Measurements from ENCODE around the gene RNF32. TPM values are rescaled to one million over a fixed set of nuclear protein-coding genes. Genes with fewer than 3 reads are reported as not detected.
A peak's percentile ranks its signal among the peaks of the same experiment; 100 is the strongest.

RNF32 gene
- total and polyA plus RNA-seq, 2 of the 13 experiments (the other 11 are each of a cell fraction or from before 2014, with no cell fraction given), result not detected

DNA sequence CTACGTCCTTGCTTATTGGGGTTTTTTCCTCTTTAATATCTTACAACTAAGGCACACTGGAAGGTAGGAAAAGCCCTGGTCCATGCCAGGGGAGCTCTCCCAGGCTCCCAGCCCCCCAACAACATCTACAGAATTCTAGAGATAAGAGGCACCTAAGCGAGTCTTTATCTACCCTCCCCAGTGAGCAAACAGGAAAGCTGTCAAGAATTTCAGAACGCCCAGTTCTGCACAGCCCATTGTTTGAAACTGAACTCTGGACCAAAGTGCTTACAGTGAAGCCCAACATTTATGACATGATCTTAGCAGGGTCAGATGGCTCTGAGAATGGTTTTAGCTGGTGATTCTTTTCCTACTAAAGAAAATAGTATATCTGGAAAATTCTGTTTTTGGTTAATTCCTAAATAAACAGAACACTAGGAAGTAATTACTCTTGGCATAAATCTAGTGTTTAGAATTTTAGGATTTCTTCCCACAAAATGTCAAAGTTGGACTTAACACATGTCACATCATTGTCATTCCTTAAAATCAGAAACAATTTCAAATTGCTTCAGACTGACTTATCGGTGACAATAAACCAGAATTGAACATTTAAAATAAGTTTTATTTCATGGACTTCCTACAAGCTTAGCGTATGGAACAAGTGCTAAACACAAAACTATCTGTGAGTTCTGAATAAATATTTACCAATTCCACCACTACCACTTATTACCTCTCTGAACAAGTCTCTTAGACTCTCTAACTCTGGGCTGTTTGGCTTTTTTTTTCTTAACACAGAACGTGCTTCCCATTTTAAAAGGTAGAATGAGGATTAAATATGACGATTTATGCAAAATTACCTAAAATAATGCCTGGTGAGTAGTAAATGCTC is 31.3 kb upstream of the RNF32 start (continued):
- TF ChIP-seq ZNF383 (CRISPR knock-in tag; IDR thresholded peaks at IDR 0.05; ENCODE audit: borderline replicate concordance) (no peak), ZC3H4 (CRISPR knock-in tag; IDR thresholded peaks at IDR 0.05; ENCODE audit: borderline replicate concordance) (no peak), MXD4 (CRISPR knock-in tag; IDR thresholded peaks at IDR 0.05) (peak; percentile 22; the same call in 1 of the 2 replicates), POLR2A (IDR thresholded peaks at IDR 0.05; ENCODE audit: insufficient read depth in 1 of 2, low read depth in 2 of 2, low read length in 2 of 2) (peak in 1 of 2 experiments; percentile 40; a peak in 1 of 4 replicates), ZNF75D (CRISPR knock-in tag; IDR thresholded peaks at IDR 0.05; ENCODE audit: borderline replicate concordance) (no peak), CC2D1A (CRISPR knock-in tag; IDR thresholded peaks at IDR 0.05) (no peak), NFE2L2 (IDR thresholded peaks at IDR 0.05; ENCODE audit: low read length) (no peak), KDM5B (CRISPR knock-in tag; IDR thresholded peaks at IDR 0.05; ENCODE audit: borderline replicate concordance) (no peak), ZNF232 (CRISPR knock-in tag; IDR thresholded peaks at IDR 0.05; ENCODE audit: borderline replicate concordance) (no peak), SIX1 (CRISPR knock-in tag; IDR thresholded peaks at IDR 0.05; ENCODE audit: borderline replicate concordance) (peak; percentile 72; the same call in 1 of the 2 replicates), ZSCAN29 (CRISPR knock-in tag; conservative IDR thresholded peaks at IDR 0.05) (peak; percentile 60; the same call in 1 of the 2 replicates), ZNF652 (CRISPR knock-in tag; IDR thresholded peaks at IDR 0.05; ENCODE audit: borderline replicate concordance, low read depth) (peak; percentile 59; the same call in 1 of the 2 replicates), ZNF451 (CRISPR knock-in tag; IDR thresholded peaks at IDR 0.05) (no peak), ZEB1 (IDR thresholded peaks at IDR 0.05; ENCODE audit: insufficient replicate concordance, low read depth) (peak; percentile 63), SALL1 (CRISPR knock-in tag; IDR thresholded peaks at IDR 0.05) (peak; percentile 97), SAP130 (CRISPR knock-in tag; IDR thresholded peaks at IDR 0.05; ENCODE audit: low read depth) (peak; percentile 85), LCORL (IDR thresholded peaks at IDR 0.05) (no peak), LCORL (CRISPR knock-in tag; IDR thresholded peaks at IDR 0.05) (peak; percentile 81; the same call in 1 of the 2 replicates), ZNF567 (CRISPR knock-in tag; IDR thresholded peaks at IDR 0.05; ENCODE audit: borderline replicate concordance) (no peak), HNRNPUL1 (IDR thresholded peaks at IDR 0.05; ENCODE audit: low read depth, low read length) (no peak), NR1H2 (CRISPR knock-in tag; IDR thresholded peaks at IDR 0.05; ENCODE audit: borderline replicate concordance, low read depth) (no peak), PAF1 (CRISPR knock-in tag; IDR thresholded peaks at IDR 0.05) (no peak), RBM39 (IDR thresholded peaks at IDR 0.05; ENCODE audit: low read depth, low read length, poor library complexity, severe bottlenecking) (no peak), NFRKB (IDR thresholded peaks at IDR 0.05) (no peak)
- TF ChIP-seq, protein P1, sequence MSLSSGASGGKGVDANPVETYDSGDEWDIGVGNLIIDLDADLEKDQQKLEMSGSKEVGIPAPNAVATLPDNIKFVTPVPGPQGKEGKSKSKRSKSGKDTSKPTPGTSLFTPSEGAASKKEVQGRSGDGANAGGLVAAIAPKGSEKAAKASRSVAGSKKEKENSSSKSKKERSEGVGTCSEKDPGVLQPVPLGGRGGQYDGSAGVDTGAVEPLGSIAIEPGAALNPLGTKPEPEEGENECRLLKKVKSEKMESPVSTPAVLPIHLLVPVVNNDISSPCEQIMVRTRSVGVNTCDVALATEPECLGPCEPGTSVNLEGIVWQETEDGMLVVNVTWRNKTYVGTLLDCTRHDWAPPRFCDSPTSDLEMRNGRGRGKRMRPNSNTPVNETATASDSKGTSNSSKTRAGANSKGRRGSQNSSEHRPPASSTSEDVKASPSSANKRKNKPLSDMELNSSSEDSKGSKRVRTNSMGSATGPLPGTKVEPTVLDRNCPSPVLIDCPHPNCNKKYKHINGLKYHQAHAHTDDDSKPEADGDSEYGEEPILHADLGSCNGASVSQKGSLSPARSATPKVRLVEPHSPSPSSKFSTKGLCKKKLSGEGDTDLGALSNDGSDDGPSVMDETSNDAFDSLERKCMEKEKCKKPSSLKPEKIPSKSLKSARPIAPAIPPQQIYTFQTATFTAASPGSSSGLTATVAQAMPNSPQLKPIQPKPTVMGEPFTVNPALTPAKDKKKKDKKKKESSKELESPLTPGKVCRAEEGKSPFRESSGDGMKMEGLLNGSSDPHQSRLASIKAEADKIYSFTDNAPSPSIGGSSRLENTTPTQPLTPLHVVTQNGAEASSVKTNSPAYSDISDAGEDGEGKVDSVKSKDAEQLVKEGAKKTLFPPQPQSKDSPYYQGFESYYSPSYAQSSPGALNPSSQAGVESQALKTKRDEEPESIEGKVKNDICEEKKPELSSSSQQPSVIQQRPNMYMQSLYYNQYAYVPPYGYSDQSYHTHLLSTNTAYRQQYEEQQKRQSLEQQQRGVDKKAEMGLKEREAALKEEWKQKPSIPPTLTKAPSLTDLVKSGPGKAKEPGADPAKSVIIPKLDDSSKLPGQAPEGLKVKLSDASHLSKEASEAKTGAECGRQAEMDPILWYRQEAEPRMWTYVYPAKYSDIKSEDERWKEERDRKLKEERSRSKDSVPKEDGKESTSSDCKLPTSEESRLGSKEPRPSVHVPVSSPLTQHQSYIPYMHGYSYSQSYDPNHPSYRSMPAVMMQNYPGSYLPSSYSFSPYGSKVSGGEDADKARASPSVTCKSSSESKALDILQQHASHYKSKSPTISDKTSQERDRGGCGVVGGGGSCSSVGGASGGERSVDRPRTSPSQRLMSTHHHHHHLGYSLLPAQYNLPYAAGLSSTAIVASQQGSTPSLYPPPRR (CRISPR knock-in tag; IDR thresholded peaks at IDR 0.05; ENCODE audit: borderline replicate concordance), result peak; percentile 94
- TF ChIP-seq, protein P2, sequence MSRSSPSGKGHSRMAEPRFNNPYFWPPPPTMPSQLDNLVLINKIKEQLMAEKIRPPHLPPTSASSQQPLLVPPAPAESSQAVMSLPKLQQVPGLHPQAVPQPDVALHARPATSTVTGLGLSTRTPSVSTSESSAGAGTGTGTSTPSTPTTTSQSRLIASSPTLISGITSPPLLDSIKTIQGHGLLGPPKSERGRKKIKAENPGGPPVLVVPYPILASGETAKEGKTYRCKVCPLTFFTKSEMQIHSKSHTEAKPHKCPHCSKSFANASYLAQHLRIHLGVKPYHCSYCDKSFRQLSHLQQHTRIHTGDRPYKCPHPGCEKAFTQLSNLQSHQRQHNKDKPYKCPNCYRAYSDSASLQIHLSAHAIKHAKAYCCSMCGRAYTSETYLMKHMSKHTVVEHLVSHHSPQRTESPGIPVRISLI (CRISPR knock-in tag; IDR thresholded peaks at IDR 0.05; ENCODE audit: borderline replicate concordance), result peak; percentile 81; the same call in 1 of the 2 replicates

Measured in HepG2 (cell line).